HL-60/S4 (cell line): ENCODE results near the gene ZMYM4.
"Not testable (repeated sequence)": the region's sequence is repeated elsewhere in the genome, so short reads cannot be mapped to it uniquely, and the experiment has no call there.

Source experiments
- in situ Hi-C: fragments of 300-500 bp; cut with MboI; formaldehyde crosslinking; loops from 2 replicates; pipeline ENCODE4 v1.14.3; 2022; ENCODE audit warnings: low sequenced_read_pairs

The ZMYM4 gene

GRCh38 chr1:35449334-35450008 lies 181.0 kb downstream of the ZMYM4 start:
- in situ Hi-C loops, result loop anchor here (10.0 kb wide), 1 partner anchor 115 kb away; no protein-coding TSS in a partner anchor

GRCh38 chr1:35451125-35451528 lies 182.6 kb downstream of the ZMYM4 start:
- in situ Hi-C loops, result loop anchor here (10.0 kb wide), 1 partner anchor 114 kb away; no protein-coding TSS in a partner anchor

GRCh38 chr1:35452106-35452774 lies 183.7 kb downstream of the ZMYM4 start:
- in situ Hi-C loops, result loop anchor here (10.0 kb wide), 1 partner anchor 113 kb away; no protein-coding TSS in a partner anchor

DNA sequence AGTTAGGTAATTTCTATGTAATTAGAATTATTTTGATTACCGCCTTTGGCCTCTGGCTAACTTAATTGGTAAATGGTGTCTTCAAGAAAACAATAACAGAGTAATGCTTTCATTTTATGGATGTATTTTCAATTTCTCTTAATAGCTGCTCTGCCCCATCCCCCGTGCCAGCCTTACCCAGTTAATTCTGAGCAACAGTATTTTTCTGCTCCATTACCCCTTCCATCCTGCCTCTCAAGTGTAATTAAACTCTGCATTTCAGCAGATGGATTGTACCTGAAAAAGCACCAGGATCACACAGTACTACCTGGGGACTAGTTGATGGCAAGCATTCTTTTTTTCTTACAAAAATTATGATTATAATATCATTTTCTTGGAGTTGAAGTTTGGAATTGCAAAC lies 184.5 kb downstream of the ZMYM4 start:
- in situ Hi-C loops, result loop anchor here (10.0 kb wide), 1 partner anchor 112 kb away; no protein-coding TSS in a partner anchor

DNA sequence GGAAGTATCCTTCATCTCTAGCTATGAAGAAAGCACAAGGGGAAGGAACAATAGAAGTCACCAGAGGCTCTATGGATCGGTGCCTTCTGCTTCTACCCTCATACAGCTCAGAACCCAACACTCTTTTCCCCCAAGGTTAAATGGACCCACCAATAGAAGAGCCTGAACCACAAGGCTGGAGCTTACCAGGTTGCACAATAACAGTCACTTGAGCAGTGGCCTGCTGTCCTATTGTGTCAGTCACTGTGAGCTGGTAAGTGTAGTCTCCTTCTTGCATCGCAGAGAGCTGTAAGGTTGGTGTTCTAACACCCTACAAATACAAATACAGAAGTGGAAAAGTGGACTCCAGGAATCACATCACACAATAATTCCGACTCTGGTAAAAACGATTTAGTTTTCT lies 185.7 kb downstream of the ZMYM4 start:
- in situ Hi-C loops, result loop anchor here (10.0 kb wide), 1 partner anchor 111 kb away; no protein-coding TSS in a partner anchor

DNA sequence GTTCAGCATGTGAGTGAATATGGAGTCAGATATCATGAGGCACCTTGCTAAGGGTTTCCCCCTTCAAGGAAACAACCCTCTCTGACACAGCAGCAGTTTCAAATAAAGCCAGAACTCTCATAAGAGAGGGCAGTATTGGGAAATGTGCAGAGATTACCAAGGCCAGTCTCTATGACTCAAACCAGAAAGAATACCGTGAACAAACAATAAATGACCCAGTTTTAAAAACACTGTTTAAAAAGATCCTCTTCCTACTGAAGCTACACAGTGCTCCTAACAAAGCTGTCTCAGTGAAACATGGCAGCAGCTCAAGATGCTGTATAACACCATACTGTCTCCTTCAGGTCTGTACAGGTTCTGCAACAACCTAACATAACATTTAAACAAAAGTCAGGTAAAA lies 186.1 kb downstream of the ZMYM4 start:
- in situ Hi-C loops, result loop anchor here (10.0 kb wide), 1 partner anchor 110 kb away; no protein-coding TSS in a partner anchor

GRCh38 chr1:35460796-35461195 lies 192.3 kb downstream of the ZMYM4 start:
- in situ Hi-C loops, result no loop called here

- in situ Hi-C loops, result no loop called here
Measured at GRCh38 chr1:35461966-35462651, 193.6 kb downstream of the ZMYM4 start.

GRCh38 chr1:35463232-35463631 lies 194.7 kb downstream of the ZMYM4 start:
- in situ Hi-C loops, result no loop called here

GRCh38 chr1:35463749-35464148 lies 195.2 kb downstream of the ZMYM4 start:
- in situ Hi-C loops, result not testable (repeated sequence)

- in situ Hi-C loops, result no loop called here
Measured at GRCh38 chr1:35466120-35466519, 197.6 kb downstream of the ZMYM4 start.

DNA sequence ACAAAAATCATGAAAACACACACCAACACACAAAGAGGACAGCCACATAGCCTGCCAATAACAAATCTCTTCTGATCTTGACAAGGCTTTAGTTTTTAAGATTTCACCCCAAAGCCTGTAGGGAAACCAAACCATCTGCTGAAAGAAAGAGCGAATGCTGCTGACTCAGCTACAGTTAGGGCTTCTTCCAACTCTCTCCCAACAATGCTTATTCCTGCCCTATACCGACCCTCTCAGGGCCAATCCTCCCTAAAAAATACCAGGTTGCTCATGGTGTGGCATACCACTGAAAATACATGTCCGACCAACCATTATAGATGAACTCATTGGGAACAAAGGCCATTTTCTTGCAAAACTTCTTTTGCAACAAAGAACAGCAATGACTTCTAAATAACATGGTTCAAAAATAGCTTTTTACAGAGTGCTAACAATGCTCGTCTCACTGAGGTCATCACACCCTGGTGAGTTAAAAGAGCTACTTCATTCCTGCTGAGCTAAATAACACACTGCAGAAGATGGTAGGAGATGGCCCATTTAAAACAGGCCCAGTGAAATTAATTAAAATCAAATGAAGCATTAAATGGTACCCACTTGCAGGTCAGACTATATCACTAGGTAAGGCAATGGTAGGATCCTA lies 202.6 kb downstream of the ZMYM4 start:
- in situ Hi-C loops, result no loop called here
